AG08395 (cell line): ENCODE data around the gene DGCR6L.
"Not testable (repeated sequence)": the region's sequence is repeated elsewhere in the genome, so short reads cannot be mapped to it uniquely, and the experiment has no call there.

Experiments
- DNase-seq: peaks from one replicate; pipeline ENCODE4 v3.0.0; 2012; ENCODE audit warnings: mixed read lengths, low spot score

DGCR6L gene

GRCh38 chr22:20291604-20292063 is 28.2 kb downstream of the DGCR6L start:
- DNase-seq = no peak

- no peak for DNase-seq
These were observed 28.6 kb downstream of the DGCR6L start for GRCh38 chr22:20291249-20291586.

GRCh38 chr22:20290578-20291248 is 29.1 kb downstream of the DGCR6L start:
- DNase-seq = no peak

GRCh38 chr22:20290045-20290392 is 29.8 kb downstream of the DGCR6L start:
- no peak for DNase-seq

GRCh38 chr22:20289182-20290044 is 30.4 kb downstream of the DGCR6L start:
- not testable (repeated sequence) for DNase-seq

- DNase-seq = not testable (repeated sequence)
These were observed 33.0 kb downstream of the DGCR6L start for GRCh38 chr22:20286784-20287423.

- DNase-seq = not testable (repeated sequence)
These were observed 33.6 kb downstream of the DGCR6L start for GRCh38 chr22:20286312-20286660.

- DNase-seq = peak; percentile 46
These were observed 34.2 kb downstream of the DGCR6L start for GRCh38 chr22:20285473-20286311.

- no peak for DNase-seq
These were observed 35.3 kb downstream of the DGCR6L start for GRCh38 chr22:20284471-20285086.

- DNase-seq = no peak
These were observed 36.2 kb downstream of the DGCR6L start for GRCh38 chr22:20283674-20284066.

GRCh38 chr22:20282901-20283673 is 36.8 kb downstream of the DGCR6L start:
- no peak for DNase-seq

- no peak for DNase-seq
These were observed 38.0 kb downstream of the DGCR6L start for GRCh38 chr22:20281891-20282290.

- not testable (repeated sequence) for DNase-seq
These were observed 38.4 kb downstream of the DGCR6L start for GRCh38 chr22:20281473-20281872.

- no peak for DNase-seq
These were observed 39.0 kb downstream of the DGCR6L start for GRCh38 chr22:20280866-20281265.

- not testable (repeated sequence) for DNase-seq
These were observed 39.7 kb downstream of the DGCR6L start for GRCh38 chr22:20280163-20280562.

- DNase-seq = no peak
These were observed 40.2 kb downstream of the DGCR6L start for GRCh38 chr22:20279662-20280134.

GRCh38 chr22:20278726-20279490 is 41.0 kb downstream of the DGCR6L start:
- DNase-seq = not testable (repeated sequence)

- not testable (repeated sequence) for DNase-seq
These were observed 41.8 kb downstream of the DGCR6L start for GRCh38 chr22:20277936-20278635.

GRCh38 chr22:20276468-20276867 is 43.4 kb downstream of the DGCR6L start:
- DNase-seq = no peak
